CD14-positive monocyte (primary cell): ENCODE data around the gene MMEL1. TPM values are rescaled to one million over a fixed set of nuclear protein-coding genes. Genes with fewer than 3 reads are reported as not detected.

Experiments
- DNase-seq, 3 donors: peaks; one replicate each; pipeline ENCODE4 v3.0.0-alpha.2; 2011 to 2022
- H2AFZ ChIP-seq: 2 replicates; pipeline ENCODE4 v1.6.0; 2012; ENCODE audit warnings: mild to moderate bottlenecking, low read depth, low read length, inconsistent platforms; ENCODE audit not compliant: insufficient read depth, poor library complexity, severe bottlenecking
- H3K27ac ChIP-seq, 2 donors: 1 replicate in 1 of 2; 2 replicates in 1 of 2; pipeline ENCODE4 v1.5.1; 2012 to 2013; ENCODE audit warnings: low read length in 2 of 2, control low read depth in 1 of 2, inconsistent platforms in 1 of 2, low read depth in 1 of 2, mild to moderate bottlenecking in 1 of 2
- H3K27me3 ChIP-seq, 2 donors: one replicate each; pipeline versions ENCODE4 v1.6.0 to v1.6.1; 2011 to 2013; ENCODE audit warnings: low read length in 2 of 2; ENCODE audit not compliant: control insufficient read depth in 2 of 2, insufficient read depth in 2 of 2
- H3K36me3 ChIP-seq, 2 donors: replicated peaks in 1 of 2; 1 replicate in 1 of 2; 2 replicates in 1 of 2; pipeline versions ENCODE4 v1.5.1 to v1.6.1; 2012 to 2013; ENCODE audit warnings: low read length in 2 of 2, control low read depth in 1 of 2, inconsistent platforms in 1 of 2, mild to moderate bottlenecking in 1 of 2; ENCODE audit not compliant: insufficient read depth in 2 of 2, control insufficient read depth in 1 of 2
- H3K4me1 ChIP-seq, 2 donors: 1 replicate in 1 of 2; 2 replicates in 1 of 2; pipeline versions ENCODE4 v1.5.1 to v1.6.1; 2012 to 2013; ENCODE audit warnings: low read length in 2 of 2, control low read depth in 1 of 2, inconsistent platforms in 1 of 2, mild to moderate bottlenecking in 1 of 2, moderate library complexity in 1 of 2; ENCODE audit not compliant: insufficient read depth in 2 of 2, control insufficient read depth in 1 of 2
- H3K4me2 ChIP-seq: replicated peaks from 2 replicates; pipeline ENCODE3; 2012; ENCODE audit warnings: low read length, moderate library complexity, mild to moderate bottlenecking; ENCODE audit not compliant: poor library complexity, severe bottlenecking; ENCODE audit errors: extremely low read depth
- H3K4me3 ChIP-seq, 3 experiments: fragments of 200-600 bp in 1 of 3; sonication (generic) in 1 of 3; replicated peaks in 1 of 3; 1 replicate in 2 of 3; 2 replicates in 1 of 3; pipeline ENCODE4 v1.5.1; 2011 to 2013; ENCODE audit warnings: low read length in 3 of 3, mild to moderate bottlenecking in 3 of 3, control low read depth in 2 of 3, low read depth in 2 of 3, inconsistent platforms in 1 of 3, moderate library complexity in 1 of 3
- H3K79me2 ChIP-seq: 2 replicates; pipeline ENCODE4 v1.6.0; 2012; ENCODE audit warnings: mild to moderate bottlenecking, control low read depth, inconsistent platforms, low read length, moderate library complexity; ENCODE audit not compliant: insufficient read depth
- H3K9ac ChIP-seq: 2 replicates; pipeline ENCODE4 v1.6.0; 2017; ENCODE audit warnings: low read length, mild to moderate bottlenecking; ENCODE audit not compliant: insufficient read depth, poor library complexity, severe bottlenecking
- H3K9me3 ChIP-seq, 2 donors: replicated peaks in 1 of 2; 1 replicate in 1 of 2; 2 replicates in 1 of 2; pipeline versions ENCODE4 v1.5.1 to v1.6.1; 2012 to 2013; ENCODE audit warnings: low read length in 2 of 2, control low read depth in 1 of 2; ENCODE audit not compliant: control insufficient read depth in 1 of 2, insufficient read depth in 1 of 2
- H4K20me1 ChIP-seq: 2 replicates; pipeline ENCODE4 v1.6.0; 2012; ENCODE audit warnings: mild to moderate bottlenecking, low read length, control low read depth, moderate library complexity; ENCODE audit not compliant: insufficient read depth
- H3K27ac Mint-ChIP-seq, 7 donors: one replicate each; pipeline ENCODE4 v1.8.0; 2020; ENCODE audit warnings: mild to moderate bottlenecking in 7 of 7, mixed read lengths in 7 of 7, moderate library complexity in 6 of 7, inconsistent platforms in 2 of 7
- H3K27me3 Mint-ChIP-seq, 3 donors: one replicate each; pipeline ENCODE4 v1.8.0; 2021 to 2022; ENCODE audit warnings: low read depth in 3 of 3, mild to moderate bottlenecking in 3 of 3, mixed read lengths in 3 of 3, moderate library complexity in 3 of 3, inconsistent platforms in 1 of 3
- H3K36me3 Mint-ChIP-seq, 2 donors: one replicate each; pipeline ENCODE4 v1.8.0; 2020; ENCODE audit warnings: mixed read lengths in 2 of 2, inconsistent platforms in 1 of 2, mild to moderate bottlenecking in 1 of 2
- H3K4me1 Mint-ChIP-seq: one replicate; pipeline ENCODE4 v1.8.0; 2020; ENCODE audit warnings: mild to moderate bottlenecking, mixed read lengths
- H3K4me3 Mint-ChIP-seq, 2 donors: one replicate each; pipeline ENCODE4 v1.8.0; 2020; ENCODE audit warnings: mild to moderate bottlenecking in 2 of 2, mixed read lengths in 2 of 2, moderate library complexity in 1 of 2
- H3K9me3 Mint-ChIP-seq, 7 donors: one replicate each; pipeline ENCODE4 v1.8.0; 2020 to 2022; ENCODE audit warnings: mixed read lengths in 7 of 7, mild to moderate bottlenecking in 6 of 7, moderate library complexity in 6 of 7, inconsistent platforms in 2 of 7
- WGBS: methylation state at CpG from one replicate; pipeline ENCODE4 v1.1.5; 2013; ENCODE audit warnings: missing lambda C conversion rate; ENCODE audit not compliant: insufficient coverage; 5-methylcytosine and 5-hydroxymethylcytosine counted together
- intact Hi-C, 2 donors: fragments of 100-400 bp; cut with micrococcal nuclease; formaldehyde crosslinking; loops; one replicate each; pipeline versions ENCODE4 v1.15.0 to v1.15.1; 2023
- polyA plus RNA-seq, 3 donors: library from polyadenylated mRNA; depleted of rRNA in 1 of 3; unstranded in 2 of 3; stranded (reverse) in 1 of 3; fragments of 300-500 nt in 2 of 3; fragments of >200 nt in 1 of 3; fragmentation: Illumina TruSeq in 2 of 3; gene quantifications; 1 replicate in 2 of 3; 2 replicates in 1 of 3; pipeline ENCODE4 v1.2.3, GENCODE V29; 2012 to 2021
- TF ChIP-seq, protein P1 (sequence below): fragments of 200-600 bp; IDR thresholded peaks from one replicate; pipeline ENCODE4 v1.8.0; 2022; ENCODE audit warnings: antibody characterized with exemption, mild to moderate bottlenecking

MMEL1 gene
- polyA plus RNA-seq, 3 donors = 1.1 to 4.4 (median 1.9) TPM

DNA sequence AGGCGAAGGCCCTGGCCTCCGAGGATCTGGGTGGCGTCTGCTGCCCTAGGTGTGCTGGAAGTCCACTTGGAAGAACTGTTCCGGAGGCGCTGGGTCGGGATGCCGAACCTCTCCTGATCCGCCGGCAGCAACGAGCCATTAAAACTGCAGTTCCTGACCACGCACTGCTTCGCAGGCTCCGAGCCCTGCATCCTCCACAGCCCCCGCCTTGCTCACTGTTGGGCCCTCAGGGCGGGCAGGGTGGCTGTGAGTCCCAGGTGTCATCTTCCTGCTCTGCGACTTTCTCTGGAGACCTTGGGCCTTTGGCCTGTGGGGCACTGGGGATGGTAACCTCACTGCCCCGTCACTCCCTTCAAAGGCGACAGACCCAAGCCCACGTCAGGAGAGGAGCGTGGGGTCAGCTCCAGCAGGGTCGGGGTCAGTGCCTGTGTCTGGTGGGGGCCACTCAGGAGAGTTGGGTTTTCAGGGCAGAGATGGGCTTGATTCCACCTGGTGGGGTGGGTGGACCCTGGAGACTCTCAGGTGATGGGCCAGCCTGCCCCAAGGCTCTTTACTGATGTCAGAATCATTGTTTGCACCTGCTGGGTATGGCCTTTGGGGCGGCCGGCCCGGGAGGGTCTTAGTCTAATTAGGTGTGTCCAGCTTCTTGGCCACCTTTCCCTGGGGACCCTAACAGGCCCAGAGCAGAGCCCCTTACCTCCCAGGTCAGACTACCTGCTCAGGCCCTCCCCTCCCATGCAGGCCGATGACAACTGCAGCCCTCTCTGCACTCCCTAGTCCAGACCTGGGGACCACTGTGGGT, 43.2 kb downstream of the MMEL1 start:
- H3K27me3 Mint-ChIP-seq = peaks cover 0 to 29% (median 6%) of the 10 kb centered on the region in 3 donors
- no peak for DNase-seq
- H3K27ac ChIP-seq = no peak overlapping the region
- H3K27ac Mint-ChIP-seq = peak overlapping the region in 1 of 7 donors; percentile 5
- intact Hi-C loops = loop anchor here (5.0 kb wide), 4 partner anchors 53 to 392 kb away; partner anchors contain the start of genes MORN1 (in 1 of the 2), PANK4 (in 1 of the 2) and RER1 (in 1 of the 2)
- no peak overlapping the region for H3K4me3 Mint-ChIP-seq
- TF ChIP-seq, protein P1, sequence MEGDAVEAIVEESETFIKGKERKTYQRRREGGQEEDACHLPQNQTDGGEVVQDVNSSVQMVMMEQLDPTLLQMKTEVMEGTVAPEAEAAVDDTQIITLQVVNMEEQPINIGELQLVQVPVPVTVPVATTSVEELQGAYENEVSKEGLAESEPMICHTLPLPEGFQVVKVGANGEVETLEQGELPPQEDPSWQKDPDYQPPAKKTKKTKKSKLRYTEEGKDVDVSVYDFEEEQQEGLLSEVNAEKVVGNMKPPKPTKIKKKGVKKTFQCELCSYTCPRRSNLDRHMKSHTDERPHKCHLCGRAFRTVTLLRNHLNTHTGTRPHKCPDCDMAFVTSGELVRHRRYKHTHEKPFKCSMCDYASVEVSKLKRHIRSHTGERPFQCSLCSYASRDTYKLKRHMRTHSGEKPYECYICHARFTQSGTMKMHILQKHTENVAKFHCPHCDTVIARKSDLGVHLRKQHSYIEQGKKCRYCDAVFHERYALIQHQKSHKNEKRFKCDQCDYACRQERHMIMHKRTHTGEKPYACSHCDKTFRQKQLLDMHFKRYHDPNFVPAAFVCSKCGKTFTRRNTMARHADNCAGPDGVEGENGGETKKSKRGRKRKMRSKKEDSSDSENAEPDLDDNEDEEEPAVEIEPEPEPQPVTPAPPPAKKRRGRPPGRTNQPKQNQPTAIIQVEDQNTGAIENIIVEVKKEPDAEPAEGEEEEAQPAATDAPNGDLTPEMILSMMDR = no peak
- no peak overlapping the region for H3K4me2 ChIP-seq
- no peaks in the 10 kb centered on the region for H4K20me1 ChIP-seq
- H3K9me3 ChIP-seq = no peaks in the 10 kb centered on the region
- H3K9me3 Mint-ChIP-seq = peaks cover 0 to 3% (median 0%) of the 10 kb centered on the region in 7 donors
- H3K9ac ChIP-seq = no peak overlapping the region
- 99% methylated on average over 13 of the region's 25 CpGs for WGBS
- H3K4me3 ChIP-seq = no peak overlapping the region
- peaks cover 17% of the 10 kb centered on the region for H3K4me1 Mint-ChIP-seq
- peaks cover 29 to 30% of the 10 kb centered on the region in 2 donors for H3K4me1 ChIP-seq
- peaks cover 0 to 8% of the 10 kb centered on the region in 2 donors for H3K27me3 ChIP-seq
- peaks cover 0 to 4% of the 10 kb centered on the region in 2 donors for H3K36me3 ChIP-seq
- H2AFZ ChIP-seq = no peak overlapping the region
- H3K79me2 ChIP-seq = peaks cover 6% of the 10 kb centered on the region
- H3K36me3 Mint-ChIP-seq = peaks cover 5 to 6% of the 10 kb centered on the region in 2 donors

DNA sequence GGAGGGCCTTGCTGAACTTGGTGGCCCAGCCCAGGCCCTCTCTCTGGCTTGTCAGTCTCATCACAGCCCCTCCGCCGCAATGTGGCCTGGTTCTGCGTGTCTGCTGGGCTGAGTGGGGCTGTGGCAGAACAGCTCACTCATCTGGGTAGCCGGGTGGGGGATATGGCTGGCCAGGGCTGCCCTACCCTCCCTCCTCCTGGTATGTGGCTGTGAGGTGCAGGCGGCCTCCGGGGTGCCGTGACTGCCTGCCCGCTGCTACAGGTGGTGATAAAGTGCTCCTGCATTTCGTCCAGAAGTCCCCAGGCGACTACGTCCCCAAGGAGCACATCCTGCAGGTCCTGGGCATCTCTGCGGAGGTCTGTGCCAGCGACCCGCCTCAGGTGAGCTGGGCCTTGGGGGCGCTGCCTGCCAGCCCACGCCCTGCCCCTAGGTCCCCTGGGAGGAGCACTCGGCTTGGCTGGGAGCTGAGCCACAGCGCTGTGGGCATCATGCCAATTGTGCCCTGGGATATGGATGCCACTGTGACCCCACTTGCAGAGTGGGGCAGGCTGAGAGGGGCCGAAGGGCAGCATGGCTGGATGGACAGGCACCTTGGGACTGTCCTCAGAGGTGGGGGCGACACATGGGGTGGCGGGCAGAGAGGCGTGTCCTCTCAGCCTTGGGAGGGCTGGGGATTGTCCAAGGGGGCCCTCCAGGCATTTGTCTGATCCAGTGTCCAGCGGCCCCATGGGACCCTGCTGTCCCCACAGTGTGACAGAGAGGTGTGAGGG, 44.0 kb downstream of the MMEL1 start:
- intact Hi-C loops = loop anchor here (5.0 kb wide), 4 partner anchors 53 to 392 kb away; partner anchors contain the start of genes MORN1 (in 1 of the 2), PANK4 (in 1 of the 2) and RER1 (in 1 of the 2)
- H3K9me3 Mint-ChIP-seq = peaks cover 0 to 3% (median 0%) of the 10 kb centered on the region in 7 donors
- H2AFZ ChIP-seq = no peak overlapping the region
- no peak overlapping the region for H3K4me3 Mint-ChIP-seq
- peaks cover 6% of the 10 kb centered on the region for H3K79me2 ChIP-seq
- H3K4me3 ChIP-seq = no peak overlapping the region
- DNase-seq = no peak
- H3K27ac ChIP-seq = no peak overlapping the region
- TF ChIP-seq, protein P1 = no peak
- no peaks in the 10 kb centered on the region for H3K9me3 ChIP-seq
- H3K4me1 Mint-ChIP-seq = peaks cover 25% of the 10 kb centered on the region
- H3K27me3 ChIP-seq = peaks cover 0 to 8% of the 10 kb centered on the region in 2 donors
- H4K20me1 ChIP-seq = no peaks in the 10 kb centered on the region
- H3K9ac ChIP-seq = no peak overlapping the region
- H3K36me3 Mint-ChIP-seq = peaks cover 6 to 8% of the 10 kb centered on the region in 2 donors
- H3K4me1 ChIP-seq = peaks cover 34 to 38% of the 10 kb centered on the region in 2 donors
- H3K36me3 ChIP-seq = peaks cover 0 to 4% of the 10 kb centered on the region in 2 donors
- H3K27me3 Mint-ChIP-seq = peaks cover 0 to 23% (median 4%) of the 10 kb centered on the region in 3 donors
- no peak overlapping the region for H3K27ac Mint-ChIP-seq
- WGBS = 93% methylated on average over 20 of the region's 23 CpGs
- H3K4me2 ChIP-seq = no peak overlapping the region
